ENCODE results near the gene CHTF18.
"Not testable (repeated sequence)": the region's sequence is repeated elsewhere in the genome, so short reads cannot be mapped to it uniquely, and the experiment has no call there.

The CHTF18 gene

GRCh38 chr16:760545-761343 lies 27.7 kb upstream of the CHTF18 start, which contains the start of gene MSLN:
MSLN (plus strand) TSS chr16:760734; CDS start chr16:762681, 1,947 bp downstream.
- DNase-seq, result no peak

- no peak for DNase-seq
These were observed 26.6 kb upstream of the CHTF18 start for GRCh38 chr16:761625-762513.

GRCh38 chr16:762595-763268 lies 25.7 kb upstream of the CHTF18 start:
- no peak for DNase-seq

- no peak for DNase-seq
These were observed 24.8 kb upstream of the CHTF18 start for GRCh38 chr16:763369-764183.

GRCh38 chr16:764184-764750 lies 24.2 kb upstream of the CHTF18 start:
- DNase-seq, result no peak

GRCh38 chr16:764848-765487 lies 23.5 kb upstream of the CHTF18 start:
- DNase-seq, result no peak

GRCh38 chr16:765488-765865 lies 22.9 kb upstream of the CHTF18 start:
- no peak for DNase-seq

- no peak for DNase-seq
These were observed 22.2 kb upstream of the CHTF18 start for GRCh38 chr16:766008-766819.

- DNase-seq, result no peak
These were observed 21.4 kb upstream of the CHTF18 start for GRCh38 chr16:766820-767640.

- DNase-seq, result no peak
These were observed 20.6 kb upstream of the CHTF18 start for GRCh38 chr16:767743-768235.

GRCh38 chr16:768428-768827 lies 20.0 kb upstream of the CHTF18 start:
- DNase-seq, result no peak

GRCh38 chr16:769184-769784 lies 19.1 kb upstream of the CHTF18 start:
- DNase-seq, result no peak

- DNase-seq, result no peak
These were observed 18.5 kb upstream of the CHTF18 start for GRCh38 chr16:769934-770333.

GRCh38 chr16:770411-770810 lies 18.0 kb upstream of the CHTF18 start:
- DNase-seq, result no peak

GRCh38 chr16:772959-773358 lies 15.5 kb upstream of the CHTF18 start:
- DNase-seq, result no peak

- no peak for DNase-seq
These were observed 14.1 kb upstream of the CHTF18 start for GRCh38 chr16:774086-775001.

- DNase-seq, result no peak
These were observed 13.1 kb upstream of the CHTF18 start for GRCh38 chr16:775236-775796.

- not testable (repeated sequence) for DNase-seq
These were observed 12.1 kb upstream of the CHTF18 start for GRCh38 chr16:776298-776697.
